Osteoblast (primary cell): ENCODE data around the gene IQCH. TPM values are rescaled to one million over a fixed set of nuclear protein-coding genes. Genes with fewer than 3 reads are reported as not detected.
A peak's percentile ranks its signal among the peaks of the same experiment; 100 is the strongest.
"Not testable (repeated sequence)": the region's sequence is repeated elsewhere in the genome, so short reads cannot be mapped to it uniquely, and the experiment has no call there.

ENCODE experiments used
- DNase-seq: peaks from one replicate; pipeline ENCODE4 v3.0.0; 2011; ENCODE audit warnings: low spot score, mixed read lengths; ENCODE audit not compliant: insufficient read length; ENCODE audit errors: missing footprints
- H2AFZ ChIP-seq: 2 replicates; pipeline ENCODE4 v1.6.0; 2011; ENCODE audit warnings: mild to moderate bottlenecking, low read length
- H3K27ac ChIP-seq: 2 replicates; pipeline ENCODE4 v1.5.1; 2011; ENCODE audit warnings: mild to moderate bottlenecking, low read depth, low read length, moderate library complexity
- H3K27me3 ChIP-seq: 2 replicates; pipeline ENCODE4 v1.6.0; 2012; ENCODE audit warnings: mild to moderate bottlenecking, control low read depth, inconsistent platforms, low read length, moderate library complexity; ENCODE audit not compliant: insufficient read depth
- H3K36me3 ChIP-seq: 2 replicates; pipeline ENCODE4 v1.5.1; 2011; ENCODE audit warnings: mild to moderate bottlenecking, low read length, control low read depth, moderate library complexity; ENCODE audit not compliant: insufficient read depth
- H3K4me1 ChIP-seq: 2 replicates; pipeline ENCODE4 v1.5.1; 2011; ENCODE audit warnings: mild to moderate bottlenecking, low read length, control low read depth, moderate library complexity; ENCODE audit not compliant: insufficient read depth
- H3K4me2 ChIP-seq: 2 replicates; pipeline ENCODE4 v1.6.0; 2011; ENCODE audit warnings: mild to moderate bottlenecking, low read length; ENCODE audit not compliant: insufficient read depth
- H3K4me3 ChIP-seq: fragments of 200-600 bp; sonication (generic); 3 replicates; pipeline ENCODE4 v1.5.1; 2012; ENCODE audit warnings: mild to moderate bottlenecking, low read length, inconsistent platforms; ENCODE audit not compliant: insufficient read depth
- H3K79me2 ChIP-seq: 2 replicates; pipeline ENCODE4 v1.6.0; 2012; ENCODE audit warnings: mild to moderate bottlenecking, low read length, control low read depth, inconsistent platforms; ENCODE audit not compliant: insufficient read depth
- H3K9me3 ChIP-seq: 2 replicates; pipeline ENCODE4 v1.5.1; 2011; ENCODE audit warnings: low read depth, low read length, control low read depth
- H4K20me1 ChIP-seq: 2 replicates; pipeline ENCODE4 v1.6.0; 2012; ENCODE audit warnings: mild to moderate bottlenecking, low read length, control low read depth; ENCODE audit not compliant: insufficient read depth
- total RNA-seq: library from RNA; depleted of rRNA; stranded (reverse); fragments of >200 nt; gene quantifications from 2 replicates; pipeline ENCODE4 v1.2.3, GENCODE V29; 2012
- TF ChIP-seq, protein P1 (sequence below): IDR thresholded peaks from 2 replicates; pipeline ENCODE4 v1.5.1; 2011; ENCODE audit warnings: mild to moderate bottlenecking, low read depth, low read length, moderate library complexity; ENCODE audit errors: extremely low read depth

Gene IQCH
- total RNA-seq, 1 donor, result 5.8 TPM

DNA sequence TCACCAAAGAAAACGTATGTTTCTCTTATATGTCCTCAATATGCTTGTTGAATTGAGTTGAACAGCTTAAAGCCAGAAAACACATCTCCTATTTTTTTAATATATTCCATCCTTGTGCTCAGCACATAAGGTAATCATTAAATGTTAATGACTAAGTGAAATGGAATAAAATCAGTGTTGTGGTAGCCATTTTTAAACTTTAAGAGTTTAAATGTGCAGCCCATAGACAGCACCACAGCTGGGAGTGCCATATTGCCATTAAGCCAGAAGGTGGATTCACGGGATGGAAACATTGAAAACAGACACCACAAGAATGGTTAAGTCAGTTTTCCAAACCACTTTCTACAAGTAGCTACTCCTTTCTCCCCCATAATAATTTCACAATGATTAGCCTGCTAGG is 189.5 kb downstream of the IQCH start:
- Histone ChIP-seq H3K4me1 (no peaks in the 10 kb centered on the region), H3K27ac (no peak overlapping the region), H2AFZ (no peak overlapping the region), H3K9me3 (no peaks in the 10 kb centered on the region), H4K20me1 (no peaks in the 10 kb centered on the region), H3K4me2 (no peak overlapping the region), H3K27me3 (no peaks in the 10 kb centered on the region), H3K79me2 (no peaks in the 10 kb centered on the region), H3K36me3 (no peaks in the 10 kb centered on the region), H3K4me3 (no peak overlapping the region)
- DNase-seq, result no peak
- TF ChIP-seq, protein P1, sequence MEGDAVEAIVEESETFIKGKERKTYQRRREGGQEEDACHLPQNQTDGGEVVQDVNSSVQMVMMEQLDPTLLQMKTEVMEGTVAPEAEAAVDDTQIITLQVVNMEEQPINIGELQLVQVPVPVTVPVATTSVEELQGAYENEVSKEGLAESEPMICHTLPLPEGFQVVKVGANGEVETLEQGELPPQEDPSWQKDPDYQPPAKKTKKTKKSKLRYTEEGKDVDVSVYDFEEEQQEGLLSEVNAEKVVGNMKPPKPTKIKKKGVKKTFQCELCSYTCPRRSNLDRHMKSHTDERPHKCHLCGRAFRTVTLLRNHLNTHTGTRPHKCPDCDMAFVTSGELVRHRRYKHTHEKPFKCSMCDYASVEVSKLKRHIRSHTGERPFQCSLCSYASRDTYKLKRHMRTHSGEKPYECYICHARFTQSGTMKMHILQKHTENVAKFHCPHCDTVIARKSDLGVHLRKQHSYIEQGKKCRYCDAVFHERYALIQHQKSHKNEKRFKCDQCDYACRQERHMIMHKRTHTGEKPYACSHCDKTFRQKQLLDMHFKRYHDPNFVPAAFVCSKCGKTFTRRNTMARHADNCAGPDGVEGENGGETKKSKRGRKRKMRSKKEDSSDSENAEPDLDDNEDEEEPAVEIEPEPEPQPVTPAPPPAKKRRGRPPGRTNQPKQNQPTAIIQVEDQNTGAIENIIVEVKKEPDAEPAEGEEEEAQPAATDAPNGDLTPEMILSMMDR, result no peak

DNA sequence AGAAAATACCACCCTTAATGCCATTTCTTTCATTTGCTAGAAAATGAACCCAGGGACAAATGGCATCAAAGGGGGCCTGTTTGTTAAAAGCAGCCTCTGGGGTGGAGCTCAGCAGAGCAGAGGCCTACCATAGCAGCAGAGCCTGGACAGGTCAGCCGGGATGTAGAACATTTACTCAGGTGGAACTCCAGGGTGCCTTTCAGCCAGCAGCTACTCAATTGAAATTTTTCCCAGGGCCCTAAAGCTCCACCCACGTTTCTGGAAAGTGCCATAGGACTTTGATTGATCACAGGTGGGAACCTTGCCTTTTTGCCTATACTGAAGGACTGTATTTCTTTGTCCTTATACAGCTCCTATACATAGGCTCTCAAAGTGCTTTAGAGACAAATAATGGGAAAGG is 191.9 kb downstream of the IQCH start:
- Histone ChIP-seq H3K36me3 (no peaks in the 10 kb centered on the region), H3K27me3 (no peaks in the 10 kb centered on the region), H3K9me3 (no peaks in the 10 kb centered on the region), H3K27ac (no peak overlapping the region), H3K4me1 (no peaks in the 10 kb centered on the region), H2AFZ (no peak overlapping the region), H4K20me1 (no peaks in the 10 kb centered on the region), H3K4me2 (no peak overlapping the region), H3K79me2 (no peaks in the 10 kb centered on the region), H3K4me3 (no peak overlapping the region)
- TF ChIP-seq, protein P1, result no peak
- DNase-seq, result no peak

DNA sequence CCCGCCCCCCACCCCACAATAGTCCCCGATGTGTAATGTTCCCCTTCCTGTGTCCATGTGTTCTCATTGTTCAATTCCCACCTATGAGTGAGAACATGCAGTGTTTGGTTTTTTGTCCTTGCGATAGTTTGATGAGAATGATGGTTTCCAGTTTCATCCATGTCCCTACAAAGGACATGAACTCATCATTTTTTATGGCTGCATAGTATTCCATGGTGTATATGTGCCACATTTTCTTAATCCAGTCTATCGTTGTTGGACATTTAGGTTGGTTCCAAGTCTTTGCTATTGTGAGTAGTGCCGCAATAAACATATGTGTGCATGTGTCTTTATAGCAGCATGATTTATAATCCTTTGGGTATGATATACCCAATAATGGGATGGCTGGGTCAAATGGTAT is 193.8 kb downstream of the IQCH start:
- H2AFZ ChIP-seq, H3K79me2 ChIP-seq, H3K4me2 ChIP-seq, H3K36me3 ChIP-seq, H3K9me3 ChIP-seq, H3K27ac ChIP-seq, H4K20me1 ChIP-seq, H3K27me3 ChIP-seq, H3K4me1 ChIP-seq, DNase-seq, H3K4me3 ChIP-seq: not testable (repeated sequence)

DNA sequence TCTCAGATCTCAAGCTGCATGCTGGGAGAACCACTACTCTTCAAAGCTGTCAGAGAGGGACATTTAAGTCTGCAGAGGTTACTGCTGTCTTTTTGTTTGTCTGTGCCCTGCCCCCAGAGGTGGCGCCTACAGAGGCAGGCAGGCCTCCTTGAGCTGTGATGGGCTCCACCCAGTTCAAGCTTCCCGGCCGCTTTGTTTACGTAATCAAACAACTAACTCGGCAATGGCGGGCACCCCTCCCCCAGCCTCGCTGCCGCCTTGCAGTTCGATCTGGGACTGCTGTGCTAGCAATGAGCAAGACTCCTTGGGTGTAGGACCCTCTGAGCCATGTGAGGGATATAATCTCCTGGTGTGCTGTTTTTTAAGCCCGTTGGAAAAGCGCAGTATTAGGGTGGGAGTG is 199.1 kb downstream of the IQCH start:
- not testable (repeated sequence) for DNase-seq, H3K27ac ChIP-seq, H2AFZ ChIP-seq, H3K27me3 ChIP-seq, H3K9me3 ChIP-seq, H3K4me2 ChIP-seq, H3K79me2 ChIP-seq, H3K4me3 ChIP-seq, H4K20me1 ChIP-seq, H3K4me1 ChIP-seq, H3K36me3 ChIP-seq

DNA sequence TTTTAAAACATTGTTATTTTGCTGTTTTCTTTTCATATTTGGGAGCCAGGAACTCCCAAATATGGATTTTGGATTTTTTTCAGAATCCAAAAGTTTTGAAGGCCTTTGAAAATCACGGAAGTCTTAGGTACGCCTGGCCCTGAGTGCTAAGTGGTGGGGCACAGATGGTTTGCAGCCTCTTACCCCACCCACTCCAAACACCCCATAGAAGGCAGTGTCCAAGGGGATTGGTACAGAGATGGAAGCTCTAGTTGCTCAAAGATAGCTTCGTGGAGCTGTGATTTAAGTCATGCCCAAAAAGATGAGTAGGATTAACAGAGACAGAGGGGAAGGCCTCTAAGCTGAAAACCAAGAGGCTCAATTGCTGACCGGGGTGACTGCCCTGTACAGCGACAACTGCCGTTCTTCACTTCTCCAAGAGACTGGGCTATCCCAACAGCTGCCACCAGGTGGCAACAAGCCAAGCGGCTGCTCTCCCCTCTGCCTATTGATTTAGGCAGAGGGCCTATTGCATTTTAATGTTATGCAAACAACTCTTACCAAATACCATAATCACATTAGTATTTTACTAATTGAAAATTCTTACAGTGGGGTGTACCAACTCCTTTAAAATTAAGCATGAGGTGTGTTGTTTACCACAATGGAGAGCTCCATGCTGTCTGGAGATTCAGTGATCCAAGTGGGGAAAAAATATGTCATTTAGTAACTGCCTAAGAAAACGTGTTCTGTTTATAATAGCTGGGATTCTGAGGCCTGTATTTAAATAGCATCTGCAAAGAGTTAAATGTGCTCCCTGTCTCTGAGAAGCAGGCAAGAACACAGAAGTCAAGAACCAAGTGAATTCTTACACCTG is 202.3 kb downstream of the IQCH start:
- H3K79me2 ChIP-seq, result no peaks in the 10 kb centered on the region
- H3K4me3 ChIP-seq, result no peak overlapping the region
- no peaks in the 10 kb centered on the region for H3K9me3 ChIP-seq
- DNase-seq, result peak; percentile 87
- H3K36me3 ChIP-seq, result no peaks in the 10 kb centered on the region
- peaks cover 5% of the 10 kb centered on the region for H3K4me1 ChIP-seq
- peak overlapping the region; percentile 13 for H3K4me2 ChIP-seq
- H3K27ac ChIP-seq, result no peak overlapping the region
- TF ChIP-seq, protein P1, result peak; percentile 90
- H3K27me3 ChIP-seq, result no peaks in the 10 kb centered on the region
- H2AFZ ChIP-seq, result peak overlapping the region; percentile 32
- no peaks in the 10 kb centered on the region for H4K20me1 ChIP-seq
